ENCODE measurements around the gene RUNX2.

DNA sequence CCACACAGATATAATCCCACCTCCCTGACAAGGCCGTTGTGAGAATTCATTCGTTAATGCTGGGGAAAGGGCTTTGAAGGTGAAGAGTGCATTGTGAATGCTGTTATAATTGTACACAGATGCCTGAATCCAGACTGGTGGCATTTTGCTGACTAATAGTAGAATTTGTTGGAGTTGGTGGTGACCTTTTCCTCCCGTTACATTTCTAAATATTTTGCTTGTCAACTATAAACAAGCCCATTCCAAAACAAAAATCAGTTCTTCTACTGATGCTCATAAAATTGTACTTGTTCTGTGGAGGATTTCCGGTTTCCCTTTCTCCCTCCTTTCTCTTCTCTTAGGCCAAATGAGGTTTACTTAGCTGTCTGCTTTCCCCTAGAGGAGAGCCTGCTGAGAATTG, 302.7 kb downstream of the RUNX2 start:
- TF ChIP-seq, protein P1, sequence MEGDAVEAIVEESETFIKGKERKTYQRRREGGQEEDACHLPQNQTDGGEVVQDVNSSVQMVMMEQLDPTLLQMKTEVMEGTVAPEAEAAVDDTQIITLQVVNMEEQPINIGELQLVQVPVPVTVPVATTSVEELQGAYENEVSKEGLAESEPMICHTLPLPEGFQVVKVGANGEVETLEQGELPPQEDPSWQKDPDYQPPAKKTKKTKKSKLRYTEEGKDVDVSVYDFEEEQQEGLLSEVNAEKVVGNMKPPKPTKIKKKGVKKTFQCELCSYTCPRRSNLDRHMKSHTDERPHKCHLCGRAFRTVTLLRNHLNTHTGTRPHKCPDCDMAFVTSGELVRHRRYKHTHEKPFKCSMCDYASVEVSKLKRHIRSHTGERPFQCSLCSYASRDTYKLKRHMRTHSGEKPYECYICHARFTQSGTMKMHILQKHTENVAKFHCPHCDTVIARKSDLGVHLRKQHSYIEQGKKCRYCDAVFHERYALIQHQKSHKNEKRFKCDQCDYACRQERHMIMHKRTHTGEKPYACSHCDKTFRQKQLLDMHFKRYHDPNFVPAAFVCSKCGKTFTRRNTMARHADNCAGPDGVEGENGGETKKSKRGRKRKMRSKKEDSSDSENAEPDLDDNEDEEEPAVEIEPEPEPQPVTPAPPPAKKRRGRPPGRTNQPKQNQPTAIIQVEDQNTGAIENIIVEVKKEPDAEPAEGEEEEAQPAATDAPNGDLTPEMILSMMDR (IDR thresholded peaks at IDR 0.05; ENCODE audit: insufficient read depth, low read depth, low read length): no peak
- no peak for TF ChIP-seq EZH2 (IDR thresholded peaks at IDR 0.05; ENCODE audit: insufficient read depth, low read length)
